Upper lobe of left lung (tissue), 6 donors: ENCODE data around the gene SPN. TPM values are rescaled to one million over a fixed set of nuclear protein-coding genes. Genes with fewer than 3 reads are reported as not detected.

Experiments
- ATAC-seq, 2 donors: fragments of 200-7000 bp; cut with Tn5 transposase; one replicate each; pipeline ENCODE4 v1.9.1; 2022; ENCODE audit warnings: mild to moderate bottlenecking in 2 of 2, moderate library complexity in 2 of 2; ENCODE audit not compliant: low FRiP score in 2 of 2
- DNase-seq, 2 donors: peaks; one replicate each; pipeline ENCODE4 v3.0.0-alpha.2; 2019 to 2020
- H3K27ac ChIP-seq, 4 donors: fragments of 200-600 bp; sonication (generic); one replicate each; pipeline ENCODE4 v1.5.1; 2016 to 2019
- H3K27me3 ChIP-seq, 4 donors: fragments of 200-600 bp; sonication (generic); one replicate each; pipeline ENCODE4 v1.5.1; 2017 to 2019
- H3K36me3 ChIP-seq, 4 donors: fragments of 200-600 bp; sonication (generic); one replicate each; pipeline ENCODE4 v1.5.1; 2016 to 2019
- H3K4me1 ChIP-seq, 4 donors: fragments of 200-600 bp; sonication (generic); one replicate each; pipeline ENCODE4 v1.5.1; 2018 to 2019
- H3K4me3 ChIP-seq, 4 donors: fragments of 200-600 bp; sonication (generic); one replicate each; pipeline ENCODE4 v1.5.1; 2017 to 2019; ENCODE audit warnings: mild to moderate bottlenecking in 2 of 4, moderate library complexity in 1 of 4
- H3K9me3 ChIP-seq, 4 donors: fragments of 200-600 bp; sonication (generic); one replicate each; pipeline ENCODE4 v1.5.1; 2018 to 2019
- CTCF ChIP-seq, 6 experiments: fragments of 450-650 bp in 4 of 6; fragments of 200-600 bp in 2 of 6; sonication (generic) in 2 of 6; IDR thresholded peaks; one replicate each; pipeline ENCODE4 v1.5.1; 2016 to 2019; ENCODE audit warnings: antibody characterized with exemption in 6 of 6
- EP300 ChIP-seq, 4 donors: sonication (generic); formaldehyde crosslinking; IDR thresholded peaks; one replicate each; pipeline ENCODE4 v1.5.1; 2017; ENCODE audit warnings: antibody characterized with exemption in 4 of 4, control low read depth in 2 of 4
- POLR2A ChIP-seq, 4 donors: fragments of 450-650 bp; IDR thresholded peaks; one replicate each; pipeline ENCODE4 v1.5.1; 2016 to 2017; ENCODE audit warnings: antibody characterized with exemption in 4 of 4, mild to moderate bottlenecking in 2 of 4
- POLR2AphosphoS5 ChIP-seq, 2 donors: sonication (generic); formaldehyde crosslinking; IDR thresholded peaks; one replicate each; pipeline ENCODE4 v1.5.1; 2017; ENCODE audit warnings: antibody characterized with exemption in 2 of 2
- WGBS, 2 donors: methylation state at CpG; one replicate each; pipeline ENCODE4 v1.1.5; 2017 to 2018; 5-methylcytosine and 5-hydroxymethylcytosine counted together
- total RNA-seq, 6 donors: library from RNA; depleted of rRNA in 4 of 6; stranded (reverse); fragments of >200 nt in 4 of 6; gene quantifications; one replicate each; pipeline versions ENCODE4 v1.1.0 to v1.2.1, GENCODE V29; 2016 to 2021
- donor health status: DM: no; HTN: no; CAD: no; lungs with moderate emphysema.
- donor health status: DM: no; HTN: yes; CAD: no; lungs with severe emphysema.

SPN gene
- total RNA-seq, 6 donors from 2014 or later, result 16.8 to 112 (median 39.7) TPM

GRCh38 chr16:29698484-29699323, 35.7 kb downstream of the SPN start:
- no peak for ATAC-seq
- 87 to 91% methylated on average over 16 to 17 of the region's 17 CpGs for WGBS, 2 donors
- TF ChIP-seq POLR2AphosphoS5 (IDR thresholded peaks at IDR 0.05) (no peak), POLR2A (IDR thresholded peaks at IDR 0.05) (no peak), CTCF (IDR thresholded peaks at IDR 0.05) (no peak), EP300 (IDR thresholded peaks at IDR 0.05) (no peak)
- Histone ChIP-seq H3K9me3 (no peaks in the 10 kb centered on the region), H3K4me1 (peaks cover 0 to 6% (median 1%) of the 10 kb centered on the region in 4 donors), H3K36me3 (no peaks in the 10 kb centered on the region), H3K27ac (no peak overlapping the region), H3K27me3 (no peaks in the 10 kb centered on the region), H3K4me3 (no peak overlapping the region)
- no peak for DNase-seq

- H3K36me3 ChIP-seq, result no peaks in the 10 kb centered on the region
- H3K4me3 ChIP-seq, result no peak overlapping the region
- no peaks in the 10 kb centered on the region for H3K27me3 ChIP-seq
- ATAC-seq (no peak), DNase-seq (no peak)
- H3K4me1 ChIP-seq, result peaks cover 0 to 6% (median 1%) of the 10 kb centered on the region in 4 donors
- TF ChIP-seq EP300 (IDR thresholded peaks at IDR 0.05) (no peak), POLR2AphosphoS5 (IDR thresholded peaks at IDR 0.05) (no peak), POLR2A (IDR thresholded peaks at IDR 0.05) (no peak)
- H3K27ac ChIP-seq, result no peak overlapping the region
- 69 to 74% methylated on average over 7 to 11 of the region's 11 CpGs for WGBS, 2 donors
- no peaks in the 10 kb centered on the region for H3K9me3 ChIP-seq
Observed at GRCh38 chr16:29699324-29700219, 36.5 kb downstream of the SPN start.

GRCh38 chr16:29700253-29700987, 37.4 kb downstream of the SPN start:
- Histone ChIP-seq H3K9me3 (no peaks in the 10 kb centered on the region), H3K4me3 (no peak overlapping the region)
- peak; percentile 87 to 93 for ATAC-seq

GRCh38 chr16:29701214-29701555, 38.1 kb downstream of the SPN start:
- no peaks in the 10 kb centered on the region for H3K27me3 ChIP-seq
- TF ChIP-seq POLR2AphosphoS5 (IDR thresholded peaks at IDR 0.05), result no peak
- no peaks in the 10 kb centered on the region for H3K36me3 ChIP-seq
- peaks cover 0 to 6% (median 1%) of the 10 kb centered on the region in 4 donors for H3K4me1 ChIP-seq
- DNase-seq, result no peak
- no peak overlapping the region for H3K4me3 ChIP-seq
- WGBS, 2 donors, result 75 to 79% methylated on average over 5 of the region's 5 CpGs
- no peak overlapping the region for H3K27ac ChIP-seq
- ATAC-seq, result no peak
- H3K9me3 ChIP-seq, result no peaks in the 10 kb centered on the region

More at GRCh38 chr16:29700253-29700987, 37.4 kb downstream of the SPN start:
- Histone ChIP-seq H3K27me3 (no peaks in the 10 kb centered on the region), H3K4me1 (peaks cover 0 to 6% (median 1%) of the 10 kb centered on the region in 4 donors), H3K36me3 (no peaks in the 10 kb centered on the region), H3K27ac (no peak overlapping the region)
- 14% methylated on average over 14 of the region's 14 CpGs for WGBS, 2 donors
- peak; percentile 85 to 89 for DNase-seq
- TF ChIP-seq EP300 (IDR thresholded peaks at IDR 0.05) (no peak), CTCF (IDR thresholded peaks at IDR 0.05) (peak; percentile 76 to 88 (median 85)), POLR2AphosphoS5 (IDR thresholded peaks at IDR 0.05) (peak in 1 of 2 donors; percentile 19), POLR2A (IDR thresholded peaks at IDR 0.05) (no peak)

GRCh38 chr16:29702269-29702668, 39.2 kb downstream of the SPN start:
- TF ChIP-seq POLR2AphosphoS5 (IDR thresholded peaks at IDR 0.05) (no peak), POLR2A (IDR thresholded peaks at IDR 0.05) (no peak), EP300 (IDR thresholded peaks at IDR 0.05) (no peak), CTCF (IDR thresholded peaks at IDR 0.05) (no peak)
- H3K9me3 ChIP-seq, result no peaks in the 10 kb centered on the region
- H3K4me3 ChIP-seq, result no peak overlapping the region
- ATAC-seq, result no peak
- no peaks in the 10 kb centered on the region for H3K36me3 ChIP-seq
- DNase-seq, result no peak
- peaks cover 0 to 6% (median 1%) of the 10 kb centered on the region in 4 donors for H3K4me1 ChIP-seq
- no peaks in the 10 kb centered on the region for H3K27me3 ChIP-seq
- peak overlapping the region in 1 of 4 donors; percentile 64 for H3K27ac ChIP-seq
- 53 to 68% methylated on average over 13 of the region's 13 CpGs for WGBS, 2 donors
